ENCODE data around the gene ZNF407.

- TF ChIP-seq CTCF (IDR thresholded peaks at IDR 0.05) (no peak), POLR2A (IDR thresholded peaks at IDR 0.05) (no peak)
Observed at GRCh38 chr18:74745633-74746403, 148.1 kb downstream of the ZNF407 start.

All from heart left ventricle (tissue), 13 donors.